ENCODE measurements around the gene FKBP1A. TPM values are rescaled to one million over a fixed set of nuclear protein-coding genes. Genes with fewer than 3 reads are reported as not detected.

FKBP1A gene
- total RNA-seq, 1 donor from 2014 or later, result 291 TPM

- DNase-seq (no peak), ATAC-seq (no peak)
- peak overlapping the region; percentile 74 for H3K4me3 ChIP-seq
- TF ChIP-seq CTCF (IDR thresholded peaks at IDR 0.05), result no peak
- no peaks in the 10 kb centered on the region for H3K27me3 ChIP-seq (ENCODE audit: low read depth)
- intact Hi-C loops (cut with DNase I), result loop anchor here (10.0 kb wide), 1 partner anchor 76 kb away; no protein-coding TSS in a partner anchor
- peaks cover 74% of the 10 kb centered on the region for H3K4me1 ChIP-seq
- H3K27ac ChIP-seq, result peak overlapping the region; percentile 87
- H3K9me3 ChIP-seq, result no peaks in the 10 kb centered on the region
- peaks cover 6% of the 10 kb centered on the region for H3K36me3 ChIP-seq
Observed at GRCh38 chr20:1390581-1391403, 2.1 kb downstream of the FKBP1A start.

- H3K36me3 ChIP-seq, result peaks cover 9% of the 10 kb centered on the region
- H3K4me1 ChIP-seq, result peaks cover 81% of the 10 kb centered on the region
- H3K27ac ChIP-seq, result peak overlapping the region; percentile 87
- peak overlapping the region; percentile 74 for H3K4me3 ChIP-seq
- ATAC-seq, result peak in 1 of 2 donors; percentile 1
- intact Hi-C loops (cut with DNase I), result loop anchor here (10.0 kb wide), 1 partner anchor 75 kb away; no protein-coding TSS in a partner anchor
- no peak for DNase-seq
- no peak for TF ChIP-seq CTCF (IDR thresholded peaks at IDR 0.05)
- no peaks in the 10 kb centered on the region for H3K27me3 ChIP-seq (ENCODE audit: low read depth)
- H3K9me3 ChIP-seq, result no peaks in the 10 kb centered on the region
Observed at GRCh38 chr20:1389703-1390580, 2.9 kb downstream of the FKBP1A start.

GRCh38 chr20:1388741-1389483 is 3.9 kb downstream of the FKBP1A start:
- H3K27ac ChIP-seq, result peak overlapping the region; percentile 61
- H3K4me3 ChIP-seq, result peak overlapping the region; percentile 35
- peaks cover 13% of the 10 kb centered on the region for H3K36me3 ChIP-seq
- no peaks in the 10 kb centered on the region for H3K9me3 ChIP-seq
- ATAC-seq (no peak), DNase-seq (no peak)
- intact Hi-C loops (cut with DNase I), result no loop called here
- peaks cover 88% of the 10 kb centered on the region for H3K4me1 ChIP-seq
- H3K27me3 ChIP-seq (ENCODE audit: low read depth), result no peaks in the 10 kb centered on the region
- TF ChIP-seq CTCF (IDR thresholded peaks at IDR 0.05), result no peak

GRCh38 chr20:1388253-1388652 is 4.6 kb downstream of the FKBP1A start:
- Histone ChIP-seq H3K36me3 (peaks cover 13% of the 10 kb centered on the region), H3K4me1 (peaks cover 88% of the 10 kb centered on the region), H3K9me3 (no peaks in the 10 kb centered on the region), H3K4me3 (peak overlapping the region; percentile 35), H3K27me3 (ENCODE audit: low read depth) (no peaks in the 10 kb centered on the region), H3K27ac (peak overlapping the region; percentile 61)
- DNase-seq (no peak), ATAC-seq (no peak)
- no peak for TF ChIP-seq CTCF (IDR thresholded peaks at IDR 0.05)
- intact Hi-C loops (cut with DNase I), result no loop called here

- no peak for ATAC-seq
- intact Hi-C loops (cut with DNase I), result no loop called here
- H3K36me3 ChIP-seq, result peaks cover 25% of the 10 kb centered on the region
- peaks cover 96% of the 10 kb centered on the region for H3K4me1 ChIP-seq
- H3K27ac ChIP-seq, result no peak overlapping the region
- no peaks in the 10 kb centered on the region for H3K27me3 ChIP-seq (ENCODE audit: low read depth)
- TF ChIP-seq CTCF (IDR thresholded peaks at IDR 0.05), result no peak
- no peaks in the 10 kb centered on the region for H3K9me3 ChIP-seq
- H3K4me3 ChIP-seq, result no peak overlapping the region
- DNase-seq, result no peak
Observed at GRCh38 chr20:1386323-1386722, 6.5 kb downstream of the FKBP1A start.
